ENCODE results near the gene RNF213.

RNF213 gene

GRCh38 chr17:80291691-80292487 lies 31.2 kb downstream of the RNF213 start:
- Histone ChIP-seq H3K27ac (replicated peaks) (no peak overlapping the region), H3K27me3 (ENCODE audit: insufficient read depth, poor library complexity, severe bottlenecking) (no peaks in the 10 kb centered on the region), H3K4me3 (replicated peaks; ENCODE audit: insufficient read depth, low read length) (no peak overlapping the region)
- DNase-seq (ENCODE audit: low read depth in 1 of 2, low spot score in 1 of 2): no peak
- TF ChIP-seq, protein P1, sequence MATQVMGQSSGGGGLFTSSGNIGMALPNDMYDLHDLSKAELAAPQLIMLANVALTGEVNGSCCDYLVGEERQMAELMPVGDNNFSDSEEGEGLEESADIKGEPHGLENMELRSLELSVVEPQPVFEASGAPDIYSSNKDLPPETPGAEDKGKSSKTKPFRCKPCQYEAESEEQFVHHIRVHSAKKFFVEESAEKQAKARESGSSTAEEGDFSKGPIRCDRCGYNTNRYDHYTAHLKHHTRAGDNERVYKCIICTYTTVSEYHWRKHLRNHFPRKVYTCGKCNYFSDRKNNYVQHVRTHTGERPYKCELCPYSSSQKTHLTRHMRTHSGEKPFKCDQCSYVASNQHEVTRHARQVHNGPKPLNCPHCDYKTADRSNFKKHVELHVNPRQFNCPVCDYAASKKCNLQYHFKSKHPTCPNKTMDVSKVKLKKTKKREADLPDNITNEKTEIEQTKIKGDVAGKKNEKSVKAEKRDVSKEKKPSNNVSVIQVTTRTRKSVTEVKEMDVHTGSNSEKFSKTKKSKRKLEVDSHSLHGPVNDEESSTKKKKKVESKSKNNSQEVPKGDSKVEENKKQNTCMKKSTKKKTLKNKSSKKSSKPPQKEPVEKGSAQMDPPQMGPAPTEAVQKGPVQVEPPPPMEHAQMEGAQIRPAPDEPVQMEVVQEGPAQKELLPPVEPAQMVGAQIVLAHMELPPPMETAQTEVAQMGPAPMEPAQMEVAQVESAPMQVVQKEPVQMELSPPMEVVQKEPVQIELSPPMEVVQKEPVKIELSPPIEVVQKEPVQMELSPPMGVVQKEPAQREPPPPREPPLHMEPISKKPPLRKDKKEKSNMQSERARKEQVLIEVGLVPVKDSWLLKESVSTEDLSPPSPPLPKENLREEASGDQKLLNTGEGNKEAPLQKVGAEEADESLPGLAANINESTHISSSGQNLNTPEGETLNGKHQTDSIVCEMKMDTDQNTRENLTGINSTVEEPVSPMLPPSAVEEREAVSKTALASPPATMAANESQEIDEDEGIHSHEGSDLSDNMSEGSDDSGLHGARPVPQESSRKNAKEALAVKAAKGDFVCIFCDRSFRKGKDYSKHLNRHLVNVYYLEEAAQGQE (IDR thresholded peaks at IDR 0.05; ENCODE audit: insufficient replicate concordance, low read depth): no peak
- TF ChIP-seq, protein P2, sequence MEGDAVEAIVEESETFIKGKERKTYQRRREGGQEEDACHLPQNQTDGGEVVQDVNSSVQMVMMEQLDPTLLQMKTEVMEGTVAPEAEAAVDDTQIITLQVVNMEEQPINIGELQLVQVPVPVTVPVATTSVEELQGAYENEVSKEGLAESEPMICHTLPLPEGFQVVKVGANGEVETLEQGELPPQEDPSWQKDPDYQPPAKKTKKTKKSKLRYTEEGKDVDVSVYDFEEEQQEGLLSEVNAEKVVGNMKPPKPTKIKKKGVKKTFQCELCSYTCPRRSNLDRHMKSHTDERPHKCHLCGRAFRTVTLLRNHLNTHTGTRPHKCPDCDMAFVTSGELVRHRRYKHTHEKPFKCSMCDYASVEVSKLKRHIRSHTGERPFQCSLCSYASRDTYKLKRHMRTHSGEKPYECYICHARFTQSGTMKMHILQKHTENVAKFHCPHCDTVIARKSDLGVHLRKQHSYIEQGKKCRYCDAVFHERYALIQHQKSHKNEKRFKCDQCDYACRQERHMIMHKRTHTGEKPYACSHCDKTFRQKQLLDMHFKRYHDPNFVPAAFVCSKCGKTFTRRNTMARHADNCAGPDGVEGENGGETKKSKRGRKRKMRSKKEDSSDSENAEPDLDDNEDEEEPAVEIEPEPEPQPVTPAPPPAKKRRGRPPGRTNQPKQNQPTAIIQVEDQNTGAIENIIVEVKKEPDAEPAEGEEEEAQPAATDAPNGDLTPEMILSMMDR (IDR thresholded peaks at IDR 0.05; ENCODE audit: insufficient read depth, low read length): no peak
- TF ChIP-seq POLR2AphosphoS5 (IDR thresholded peaks at IDR 0.05; ENCODE audit: low read depth): no peak
- TF ChIP-seq SPI1 (IDR thresholded peaks at IDR 0.05; ENCODE audit: borderline replicate concordance, low read depth): no peak
- no peak for TF ChIP-seq GABPA (IDR thresholded peaks at IDR 0.05; ENCODE audit: low read depth)

GRCh38 chr17:80292521-80292971 lies 31.9 kb downstream of the RNF213 start:
- DNase-seq (ENCODE audit: low read depth in 1 of 2, low spot score in 1 of 2): no peak
- Histone ChIP-seq H3K27ac (replicated peaks) (no peak overlapping the region), H3K4me3 (replicated peaks; ENCODE audit: insufficient read depth, low read length) (no peak overlapping the region), H3K27me3 (ENCODE audit: insufficient read depth, poor library complexity, severe bottlenecking) (no peaks in the 10 kb centered on the region)
- TF ChIP-seq GABPA (IDR thresholded peaks at IDR 0.05; ENCODE audit: low read depth): no peak
- TF ChIP-seq, protein P2 (IDR thresholded peaks at IDR 0.05; ENCODE audit: insufficient read depth, low read length): no peak
- TF ChIP-seq, protein P1 (IDR thresholded peaks at IDR 0.05; ENCODE audit: insufficient replicate concordance, low read depth): no peak
- TF ChIP-seq POLR2AphosphoS5 (IDR thresholded peaks at IDR 0.05; ENCODE audit: low read depth): no peak
- TF ChIP-seq SPI1 (IDR thresholded peaks at IDR 0.05; ENCODE audit: borderline replicate concordance, low read depth): no peak

GRCh38 chr17:80294210-80294609 lies 33.6 kb downstream of the RNF213 start:
- H3K4me3 ChIP-seq (replicated peaks; ENCODE audit: insufficient read depth, low read length): no peak overlapping the region
- no peaks in the 10 kb centered on the region for H3K27me3 ChIP-seq (ENCODE audit: insufficient read depth, poor library complexity, severe bottlenecking)
- peak in 1 of 2 experiments; percentile 54 for DNase-seq (ENCODE audit: low read depth in 1 of 2, low spot score in 1 of 2)
- H3K27ac ChIP-seq (replicated peaks): peak overlapping the region; percentile 39; the same call in 1 of the 2 replicates
- TF ChIP-seq POLR2AphosphoS5 (IDR thresholded peaks at IDR 0.05; ENCODE audit: low read depth) (no peak), SPI1 (IDR thresholded peaks at IDR 0.05; ENCODE audit: borderline replicate concordance, low read depth) (no peak), GABPA (IDR thresholded peaks at IDR 0.05; ENCODE audit: low read depth) (no peak)
- TF ChIP-seq, protein P1 (IDR thresholded peaks at IDR 0.05; ENCODE audit: insufficient replicate concordance, low read depth): no peak
- TF ChIP-seq, protein P2 (IDR thresholded peaks at IDR 0.05; ENCODE audit: insufficient read depth, low read length): no peak
